ENCODE data around the gene OS9. TPM values are rescaled to one million over a fixed set of nuclear protein-coding genes. Genes with fewer than 3 reads are reported as not detected.
A peak's percentile ranks its signal among the peaks of the same experiment; 100 is the strongest.
"Not testable (repeated sequence)": the region's sequence is repeated elsewhere in the genome, so short reads cannot be mapped to it uniquely, and the experiment has no call there.

Gene OS9
- total RNA-seq, 1 experiment from 2014 or later = 186 TPM

DNA sequence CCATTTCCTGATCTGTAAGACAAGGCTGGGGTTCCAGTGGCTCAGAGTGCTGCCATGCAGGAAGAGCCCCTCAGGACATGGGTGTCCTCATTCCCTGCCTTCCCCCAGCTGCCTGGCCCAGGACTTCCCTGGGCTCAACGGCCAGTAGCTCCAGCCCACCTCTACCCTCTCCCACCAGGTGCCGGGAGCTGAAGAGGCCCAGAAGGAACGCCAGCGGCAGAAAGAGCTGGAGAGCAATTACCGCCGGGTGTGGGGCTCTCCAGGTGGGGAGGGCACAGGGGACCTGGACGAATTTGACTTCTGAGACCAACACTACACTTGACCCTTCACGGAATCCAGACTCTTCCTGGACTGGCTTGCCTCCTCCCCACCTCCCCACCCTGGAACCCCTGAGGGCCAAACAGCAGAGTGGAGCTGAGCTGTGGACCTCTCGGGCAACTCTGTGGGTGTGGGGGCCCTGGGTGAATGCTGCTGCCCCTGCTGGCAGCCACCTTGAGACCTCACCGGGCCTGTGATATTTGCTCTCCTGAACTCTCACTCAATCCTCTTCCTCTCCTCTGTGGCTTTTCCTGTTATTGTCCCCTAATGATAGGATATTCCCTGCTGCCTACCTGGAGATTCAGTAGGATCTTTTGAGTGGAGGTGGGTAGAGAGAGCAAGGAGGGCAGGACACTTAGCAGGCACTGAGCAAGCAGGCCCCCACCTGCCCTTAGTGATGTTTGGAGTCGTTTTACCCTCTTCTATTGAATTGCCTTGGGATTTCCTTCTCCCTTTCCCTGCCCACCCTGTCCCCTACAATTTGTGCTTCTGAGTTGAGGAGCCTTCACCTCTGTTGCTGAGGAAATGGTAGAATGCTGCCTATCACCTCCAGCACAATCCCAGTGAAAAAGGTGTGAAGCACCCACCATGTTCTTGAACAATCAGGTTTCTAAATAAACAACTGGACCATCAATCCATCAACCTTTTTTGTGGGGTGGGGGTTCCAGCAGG is 27.0 kb downstream of the OS9 start:
- H3K27ac ChIP-seq (ENCODE audit: low read length) = no peak overlapping the region
- H3K4me3 ChIP-seq (ENCODE audit: low read depth in 2 of 2, low read length in 2 of 2) = no peak overlapping the region
- intact Hi-C loops (cut with micrococcal nuclease; ENCODE audit: unreplicated experiment) (no loop called here), in situ Hi-C loops (cut with HindIII; ENCODE audit: low pct_unique_long_range_greater_than_20kb, low sequenced_read_pairs) (no loop called here)
- TSS peak; percentile 98 for BruUV-seq (replicated peaks)
- H3K36me3 ChIP-seq (ENCODE audit: control insufficient read depth, insufficient read depth, low read length) = no peaks in the 10 kb centered on the region; the same call in 1 of the 2 replicates
- TF ChIP-seq TCF7L2 (IDR thresholded peaks at IDR 0.05; ENCODE audit: low read depth, low read length) (no peak), POLR2AphosphoS5 (IDR thresholded peaks at IDR 0.05; ENCODE audit: low read depth, low read length) (no peak), SIN3A (IDR thresholded peaks at IDR 0.05; ENCODE audit: borderline replicate concordance, insufficient read depth, low read depth, low read length) (no peak)
- TF ChIP-seq, protein P1, sequence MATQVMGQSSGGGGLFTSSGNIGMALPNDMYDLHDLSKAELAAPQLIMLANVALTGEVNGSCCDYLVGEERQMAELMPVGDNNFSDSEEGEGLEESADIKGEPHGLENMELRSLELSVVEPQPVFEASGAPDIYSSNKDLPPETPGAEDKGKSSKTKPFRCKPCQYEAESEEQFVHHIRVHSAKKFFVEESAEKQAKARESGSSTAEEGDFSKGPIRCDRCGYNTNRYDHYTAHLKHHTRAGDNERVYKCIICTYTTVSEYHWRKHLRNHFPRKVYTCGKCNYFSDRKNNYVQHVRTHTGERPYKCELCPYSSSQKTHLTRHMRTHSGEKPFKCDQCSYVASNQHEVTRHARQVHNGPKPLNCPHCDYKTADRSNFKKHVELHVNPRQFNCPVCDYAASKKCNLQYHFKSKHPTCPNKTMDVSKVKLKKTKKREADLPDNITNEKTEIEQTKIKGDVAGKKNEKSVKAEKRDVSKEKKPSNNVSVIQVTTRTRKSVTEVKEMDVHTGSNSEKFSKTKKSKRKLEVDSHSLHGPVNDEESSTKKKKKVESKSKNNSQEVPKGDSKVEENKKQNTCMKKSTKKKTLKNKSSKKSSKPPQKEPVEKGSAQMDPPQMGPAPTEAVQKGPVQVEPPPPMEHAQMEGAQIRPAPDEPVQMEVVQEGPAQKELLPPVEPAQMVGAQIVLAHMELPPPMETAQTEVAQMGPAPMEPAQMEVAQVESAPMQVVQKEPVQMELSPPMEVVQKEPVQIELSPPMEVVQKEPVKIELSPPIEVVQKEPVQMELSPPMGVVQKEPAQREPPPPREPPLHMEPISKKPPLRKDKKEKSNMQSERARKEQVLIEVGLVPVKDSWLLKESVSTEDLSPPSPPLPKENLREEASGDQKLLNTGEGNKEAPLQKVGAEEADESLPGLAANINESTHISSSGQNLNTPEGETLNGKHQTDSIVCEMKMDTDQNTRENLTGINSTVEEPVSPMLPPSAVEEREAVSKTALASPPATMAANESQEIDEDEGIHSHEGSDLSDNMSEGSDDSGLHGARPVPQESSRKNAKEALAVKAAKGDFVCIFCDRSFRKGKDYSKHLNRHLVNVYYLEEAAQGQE (IDR thresholded peaks at IDR 0.05; ENCODE audit: insufficient read depth in 1 of 2, low read depth in 2 of 2, low read length in 1 of 2) = no peak
- TF ChIP-seq, protein P2, sequence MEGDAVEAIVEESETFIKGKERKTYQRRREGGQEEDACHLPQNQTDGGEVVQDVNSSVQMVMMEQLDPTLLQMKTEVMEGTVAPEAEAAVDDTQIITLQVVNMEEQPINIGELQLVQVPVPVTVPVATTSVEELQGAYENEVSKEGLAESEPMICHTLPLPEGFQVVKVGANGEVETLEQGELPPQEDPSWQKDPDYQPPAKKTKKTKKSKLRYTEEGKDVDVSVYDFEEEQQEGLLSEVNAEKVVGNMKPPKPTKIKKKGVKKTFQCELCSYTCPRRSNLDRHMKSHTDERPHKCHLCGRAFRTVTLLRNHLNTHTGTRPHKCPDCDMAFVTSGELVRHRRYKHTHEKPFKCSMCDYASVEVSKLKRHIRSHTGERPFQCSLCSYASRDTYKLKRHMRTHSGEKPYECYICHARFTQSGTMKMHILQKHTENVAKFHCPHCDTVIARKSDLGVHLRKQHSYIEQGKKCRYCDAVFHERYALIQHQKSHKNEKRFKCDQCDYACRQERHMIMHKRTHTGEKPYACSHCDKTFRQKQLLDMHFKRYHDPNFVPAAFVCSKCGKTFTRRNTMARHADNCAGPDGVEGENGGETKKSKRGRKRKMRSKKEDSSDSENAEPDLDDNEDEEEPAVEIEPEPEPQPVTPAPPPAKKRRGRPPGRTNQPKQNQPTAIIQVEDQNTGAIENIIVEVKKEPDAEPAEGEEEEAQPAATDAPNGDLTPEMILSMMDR (IDR thresholded peaks at IDR 0.05) = no peak
- H3K9me3 ChIP-seq (ENCODE audit: control insufficient read depth, insufficient read depth, low read depth, low read length) = no peaks in the 10 kb centered on the region
- POLR2A ChIA-PET = no interaction called here
- CTCF ChIA-PET = interaction anchor here (0.7 kb wide), 1 partner anchor 9 kb away, joined by 3 read pairs; no protein-coding TSS in a partner anchor
- DNase-seq (ENCODE audit: low read depth, low spot score) (no peak), ATAC-seq (no peak)
- H3K27me3 ChIP-seq (ENCODE audit: control insufficient read depth, insufficient read depth, low read length) = no peaks in the 10 kb centered on the region
- no peaks in the 10 kb centered on the region for H3K4me1 ChIP-seq (ENCODE audit: control insufficient read depth, insufficient read depth, low read length)

DNA sequence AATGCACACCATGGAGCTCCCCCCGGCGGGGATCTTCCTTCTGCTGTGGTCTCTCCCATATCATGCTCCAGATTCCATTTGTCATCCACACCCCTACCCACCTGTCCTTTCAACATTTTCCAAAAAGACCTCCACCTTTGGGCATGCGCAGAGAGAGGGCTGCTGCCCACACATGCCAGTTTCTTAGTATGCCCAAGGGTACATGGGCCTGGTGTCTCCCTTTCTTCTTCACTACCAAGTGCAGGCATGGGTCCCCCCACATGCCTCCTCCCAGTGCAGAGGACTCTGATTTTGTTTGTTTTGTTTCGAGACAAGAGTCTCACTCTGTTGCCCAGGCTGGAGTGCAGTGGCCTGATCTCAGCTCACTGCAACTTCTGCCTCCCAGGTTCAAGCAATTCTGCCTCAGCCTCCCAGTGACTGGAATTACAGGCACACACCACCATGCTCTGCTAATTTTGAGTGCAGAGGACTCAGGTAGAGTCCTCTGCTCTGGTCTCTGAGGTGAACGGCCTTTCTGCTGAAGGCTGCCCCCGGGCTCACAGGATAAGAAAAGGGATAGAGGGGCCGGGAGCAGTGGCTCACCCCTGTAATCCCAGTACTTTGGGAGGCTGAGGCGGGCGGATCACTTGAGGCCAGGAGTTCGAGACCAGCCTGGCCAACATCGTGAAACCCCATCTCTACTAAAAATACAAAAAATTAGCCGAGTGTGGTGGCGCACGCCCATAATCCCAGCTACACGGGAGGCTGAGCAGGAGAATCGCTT is 28.1 kb downstream of the OS9 start:
- CTCF ChIA-PET = interaction anchor here (1.0 kb wide), 1 partner anchor 34 kb away, joined by 3 read pairs; no protein-coding TSS in a partner anchor
- BruUV-seq (replicated peaks); DNase-seq (ENCODE audit: low read depth, low spot score): not testable (repeated sequence)

More for the DNA sequence above, 28.1 kb downstream of the OS9 start:
- H3K4me3 ChIP-seq (ENCODE audit: low read depth in 2 of 2, low read length in 2 of 2); H3K27ac ChIP-seq (ENCODE audit: low read length); POLR2A ChIA-PET; H3K36me3 ChIP-seq (ENCODE audit: control insufficient read depth, insufficient read depth, low read length); ATAC-seq; H3K9me3 ChIP-seq (ENCODE audit: control insufficient read depth, insufficient read depth, low read depth, low read length); intact Hi-C loops (cut with micrococcal nuclease; ENCODE audit: unreplicated experiment); H3K4me1 ChIP-seq (ENCODE audit: control insufficient read depth, insufficient read depth, low read length); H3K27me3 ChIP-seq (ENCODE audit: control insufficient read depth, insufficient read depth, low read length); in situ Hi-C loops (cut with HindIII; ENCODE audit: low pct_unique_long_range_greater_than_20kb, low sequenced_read_pairs): not testable (repeated sequence)
